Measurements from ENCODE around the gene CEP131. TPM values are rescaled to one million over a fixed set of nuclear protein-coding genes. Genes with fewer than 3 reads are reported as not detected.

Gene CEP131
- total and polyA plus RNA-seq, 2 donors (not counting 3 experiments of a cell fraction or from before 2014, with no cell fraction given), result 5.3 to 17.9 TPM

- TF ChIP-seq, protein P1, sequence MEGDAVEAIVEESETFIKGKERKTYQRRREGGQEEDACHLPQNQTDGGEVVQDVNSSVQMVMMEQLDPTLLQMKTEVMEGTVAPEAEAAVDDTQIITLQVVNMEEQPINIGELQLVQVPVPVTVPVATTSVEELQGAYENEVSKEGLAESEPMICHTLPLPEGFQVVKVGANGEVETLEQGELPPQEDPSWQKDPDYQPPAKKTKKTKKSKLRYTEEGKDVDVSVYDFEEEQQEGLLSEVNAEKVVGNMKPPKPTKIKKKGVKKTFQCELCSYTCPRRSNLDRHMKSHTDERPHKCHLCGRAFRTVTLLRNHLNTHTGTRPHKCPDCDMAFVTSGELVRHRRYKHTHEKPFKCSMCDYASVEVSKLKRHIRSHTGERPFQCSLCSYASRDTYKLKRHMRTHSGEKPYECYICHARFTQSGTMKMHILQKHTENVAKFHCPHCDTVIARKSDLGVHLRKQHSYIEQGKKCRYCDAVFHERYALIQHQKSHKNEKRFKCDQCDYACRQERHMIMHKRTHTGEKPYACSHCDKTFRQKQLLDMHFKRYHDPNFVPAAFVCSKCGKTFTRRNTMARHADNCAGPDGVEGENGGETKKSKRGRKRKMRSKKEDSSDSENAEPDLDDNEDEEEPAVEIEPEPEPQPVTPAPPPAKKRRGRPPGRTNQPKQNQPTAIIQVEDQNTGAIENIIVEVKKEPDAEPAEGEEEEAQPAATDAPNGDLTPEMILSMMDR (IDR thresholded peaks at IDR 0.05; ENCODE audit: extremely low read depth in 1 of 2, insufficient read depth in 1 of 2, low read depth in 1 of 2, low read length in 2 of 2), result no peak
- TF ChIP-seq JUN (IDR thresholded peaks at IDR 0.05; ENCODE audit: borderline replicate concordance, insufficient read depth, insufficient read length, low read depth) (no peak), GATA2 (IDR thresholded peaks at IDR 0.05; ENCODE audit: insufficient read depth, insufficient read length, low read depth, low read length) (no peak), EZH2 (IDR thresholded peaks at IDR 0.05; ENCODE audit: borderline replicate concordance, low read depth, low read length, severe bottlenecking) (no peak), POLR2AphosphoS5 (IDR thresholded peaks at IDR 0.05; ENCODE audit: insufficient read depth, low read depth, low read length) (no peak), MAX (IDR thresholded peaks at IDR 0.05; ENCODE audit: insufficient read depth, insufficient read length) (no peak), POLR2A (IDR thresholded peaks at IDR 0.05; ENCODE audit: low read depth, low read length) (no peak), FOS (IDR thresholded peaks at IDR 0.05; ENCODE audit: borderline replicate concordance, insufficient read depth, low read length) (no peak), MYC (IDR thresholded peaks at IDR 0.05; ENCODE audit: low read depth, low read length) (no peak)
- peaks cover 0 to 4% of the 10 kb centered on the region in 2 experiments for H3K36me3 ChIP-seq (ENCODE audit: control insufficient read depth in 2 of 2, extremely low read depth in 1 of 2, insufficient read depth in 2 of 2, low read length in 2 of 2)
- CTCF ChIA-PET, result interaction anchor here (1.0 kb wide), 2 partner anchors 10 to 68 kb away, joined by 4 to 5 read pairs; no protein-coding TSS in a partner anchor
These were observed 11.9 kb downstream of the CEP131 start for GRCh38 chr17:81210868-81211267.

More at GRCh38 chr17:81210868-81211267, 11.9 kb downstream of the CEP131 start:
- dilution Hi-C loops (cut with MboI; ENCODE audit: extremely low pct_ligation_motif_present, low sequenced_read_pairs) (no loop called here), intact Hi-C loops (cut with micrococcal nuclease) (no loop called here)
- no peak overlapping the region for H2AFZ ChIP-seq (ENCODE audit: low read depth, low read length)
- H3K4me3 ChIP-seq (replicated peaks in 1 of 3; ENCODE audit: insufficient read depth in 1 of 3, low read depth in 1 of 3, low read length in 3 of 3), result no peak overlapping the region
- FAIRE-seq, result no peak
- H3K27ac ChIP-seq (ENCODE audit: insufficient read depth, low read depth, low read length), result no peak overlapping the region
- H3K27me3 ChIP-seq (ENCODE audit: control insufficient read depth in 2 of 2, insufficient read depth in 2 of 2, low read length in 2 of 2), result no peaks in the 10 kb centered on the region
- BruUV-seq (replicated peaks), result no TSS peak
- H4K20me1 ChIP-seq (replicated peaks; ENCODE audit: control insufficient read depth, extremely low read depth, insufficient read depth, low read length), result no peaks in the 10 kb centered on the region
- H3K4me2 ChIP-seq (ENCODE audit: insufficient read depth, low read length), result peak overlapping the region; percentile 21
- H3K79me2 ChIP-seq (ENCODE audit: control insufficient read depth, insufficient read depth, low read length), result no peaks in the 10 kb centered on the region
- DNase-seq (ENCODE audit: low read depth, low spot score), result no peak
- H3K9ac ChIP-seq (replicated peaks; ENCODE audit: extremely low read depth, insufficient read depth, low read length), result no peak overlapping the region
- no peaks in the 10 kb centered on the region for H3K9me1 ChIP-seq (replicated peaks; ENCODE audit: control insufficient read depth, extremely low read depth, insufficient read depth, low read length)
- H3K4me1 ChIP-seq (ENCODE audit: control insufficient read depth, extremely low read depth, insufficient read depth, low read length), result peaks cover 6% of the 10 kb centered on the region
- POLR2A ChIA-PET, result no interaction called here
- H3K9me3 ChIP-seq (replicated peaks; ENCODE audit: control insufficient read depth, insufficient read depth, low read length), result no peaks in the 10 kb centered on the region
